Transverse colon (tissue), 3 donors: ENCODE results near the gene MDN1.

Experiments
- CTCF ChIP-seq, 5 experiments: fragments of 200-600 bp in 3 of 5; fragments of 450-650 bp in 2 of 5; sonication (generic) in 3 of 5; IDR thresholded peaks; 1 replicate in 2 of 5; 2 replicates in 3 of 5; pipeline ENCODE4 v1.5.1; 2016 to 2017; ENCODE audit warnings: antibody characterized with exemption in 5 of 5, inconsistent platforms in 3 of 5, mild to moderate bottlenecking in 2 of 5, moderate library complexity in 1 of 5
- EP300 ChIP-seq: sonication (generic); formaldehyde crosslinking; IDR thresholded peaks from one replicate; pipeline ENCODE4 v1.6.1; 2017; ENCODE audit warnings: antibody characterized with exemption, low read depth

- no peak for TF ChIP-seq CTCF (IDR thresholded peaks at IDR 0.05)
- no peak for TF ChIP-seq EP300
These were observed 42.7 kb upstream of the MDN1 start for GRCh38 chr6:89862273-89862672.
